ENCODE data around the gene ANKRD40CL. TPM values are rescaled to one million over a fixed set of nuclear protein-coding genes. Genes with fewer than 3 reads are reported as not detected.

The ANKRD40CL gene
- total and polyA plus RNA-seq, 4 donors: not detected

GRCh38 chr17:50754521-50754920 lies 12.8 kb downstream of the ANKRD40CL start:
- H3K4me1 ChIP-seq (ENCODE audit: control insufficient read depth in 4 of 4, insufficient read depth in 4 of 4, low read length in 3 of 4): peaks cover 0 to 19% (median 13%) of the 10 kb centered on the region in 4 donors
- peaks cover 8 to 49% (median 32%) of the 10 kb centered on the region in 4 donors for H3K36me3 ChIP-seq (ENCODE audit: control insufficient read depth in 4 of 4, insufficient read depth in 3 of 4, low read depth in 1 of 4, low read length in 3 of 4)
- H3K4me3 ChIP-seq (ENCODE audit: low read depth in 1 of 3, low read length in 3 of 3): no peak overlapping the region
- no peak overlapping the region for H3K27ac ChIP-seq (ENCODE audit: low read depth in 1 of 2, low read length in 2 of 2)
- TF ChIP-seq, protein P1, sequence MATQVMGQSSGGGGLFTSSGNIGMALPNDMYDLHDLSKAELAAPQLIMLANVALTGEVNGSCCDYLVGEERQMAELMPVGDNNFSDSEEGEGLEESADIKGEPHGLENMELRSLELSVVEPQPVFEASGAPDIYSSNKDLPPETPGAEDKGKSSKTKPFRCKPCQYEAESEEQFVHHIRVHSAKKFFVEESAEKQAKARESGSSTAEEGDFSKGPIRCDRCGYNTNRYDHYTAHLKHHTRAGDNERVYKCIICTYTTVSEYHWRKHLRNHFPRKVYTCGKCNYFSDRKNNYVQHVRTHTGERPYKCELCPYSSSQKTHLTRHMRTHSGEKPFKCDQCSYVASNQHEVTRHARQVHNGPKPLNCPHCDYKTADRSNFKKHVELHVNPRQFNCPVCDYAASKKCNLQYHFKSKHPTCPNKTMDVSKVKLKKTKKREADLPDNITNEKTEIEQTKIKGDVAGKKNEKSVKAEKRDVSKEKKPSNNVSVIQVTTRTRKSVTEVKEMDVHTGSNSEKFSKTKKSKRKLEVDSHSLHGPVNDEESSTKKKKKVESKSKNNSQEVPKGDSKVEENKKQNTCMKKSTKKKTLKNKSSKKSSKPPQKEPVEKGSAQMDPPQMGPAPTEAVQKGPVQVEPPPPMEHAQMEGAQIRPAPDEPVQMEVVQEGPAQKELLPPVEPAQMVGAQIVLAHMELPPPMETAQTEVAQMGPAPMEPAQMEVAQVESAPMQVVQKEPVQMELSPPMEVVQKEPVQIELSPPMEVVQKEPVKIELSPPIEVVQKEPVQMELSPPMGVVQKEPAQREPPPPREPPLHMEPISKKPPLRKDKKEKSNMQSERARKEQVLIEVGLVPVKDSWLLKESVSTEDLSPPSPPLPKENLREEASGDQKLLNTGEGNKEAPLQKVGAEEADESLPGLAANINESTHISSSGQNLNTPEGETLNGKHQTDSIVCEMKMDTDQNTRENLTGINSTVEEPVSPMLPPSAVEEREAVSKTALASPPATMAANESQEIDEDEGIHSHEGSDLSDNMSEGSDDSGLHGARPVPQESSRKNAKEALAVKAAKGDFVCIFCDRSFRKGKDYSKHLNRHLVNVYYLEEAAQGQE (IDR thresholded peaks at IDR 0.05): no peak
- TF ChIP-seq GABPA (IDR thresholded peaks at IDR 0.05 in 1 of 2, conservative IDR thresholded peaks at IDR 0.05 in 1 of 2): no peak
- TF ChIP-seq RAD21 (IDR thresholded peaks at IDR 0.05): no peak
- no peak for TF ChIP-seq SP1 (IDR thresholded peaks at IDR 0.05)
- TF ChIP-seq MAX (IDR thresholded peaks at IDR 0.05): no peak
- no peak for TF ChIP-seq HNF4A (conservative IDR thresholded peaks at IDR 0.05)
- no peak for TF ChIP-seq CTCF (IDR thresholded peaks at IDR 0.05; ENCODE audit: low read depth, low read length, missing input control)
- no peak for TF ChIP-seq JUND (IDR thresholded peaks at IDR 0.05)
- no peak for TF ChIP-seq TAF1 (conservative IDR thresholded peaks at IDR 0.05)
- TF ChIP-seq, protein P2, sequence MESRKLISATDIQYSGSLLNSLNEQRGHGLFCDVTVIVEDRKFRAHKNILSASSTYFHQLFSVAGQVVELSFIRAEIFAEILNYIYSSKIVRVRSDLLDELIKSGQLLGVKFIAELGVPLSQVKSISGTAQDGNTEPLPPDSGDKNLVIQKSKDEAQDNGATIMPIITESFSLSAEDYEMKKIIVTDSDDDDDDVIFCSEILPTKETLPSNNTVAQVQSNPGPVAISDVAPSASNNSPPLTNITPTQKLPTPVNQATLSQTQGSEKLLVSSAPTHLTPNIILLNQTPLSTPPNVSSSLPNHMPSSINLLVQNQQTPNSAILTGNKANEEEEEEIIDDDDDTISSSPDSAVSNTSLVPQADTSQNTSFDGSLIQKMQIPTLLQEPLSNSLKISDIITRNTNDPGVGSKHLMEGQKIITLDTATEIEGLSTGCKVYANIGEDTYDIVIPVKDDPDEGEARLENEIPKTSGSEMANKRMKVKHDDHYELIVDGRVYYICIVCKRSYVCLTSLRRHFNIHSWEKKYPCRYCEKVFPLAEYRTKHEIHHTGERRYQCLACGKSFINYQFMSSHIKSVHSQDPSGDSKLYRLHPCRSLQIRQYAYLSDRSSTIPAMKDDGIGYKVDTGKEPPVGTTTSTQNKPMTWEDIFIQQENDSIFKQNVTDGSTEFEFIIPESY (IDR thresholded peaks at IDR 0.05): no peak
- TF ChIP-seq YY1 (IDR thresholded peaks at IDR 0.05): no peak
- no peak for TF ChIP-seq RXRA (IDR thresholded peaks at IDR 0.05)
- no peak for TF ChIP-seq EGR1 (IDR thresholded peaks at IDR 0.05; ENCODE audit: low read depth in 2 of 2)
- TF ChIP-seq FOXA2 (IDR thresholded peaks at IDR 0.05): no peak
- TF ChIP-seq HNF4G (IDR thresholded peaks at IDR 0.05): no peak
- TF ChIP-seq, protein P3, sequence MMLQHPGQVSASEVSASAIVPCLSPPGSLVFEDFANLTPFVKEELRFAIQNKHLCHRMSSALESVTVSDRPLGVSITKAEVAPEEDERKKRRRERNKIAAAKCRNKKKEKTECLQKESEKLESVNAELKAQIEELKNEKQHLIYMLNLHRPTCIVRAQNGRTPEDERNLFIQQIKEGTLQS (IDR thresholded peaks at IDR 0.05): no peak
- TF ChIP-seq FOXA1 (IDR thresholded peaks at IDR 0.05): no peak
- no peaks in the 10 kb centered on the region for H3K9me3 ChIP-seq (ENCODE audit: control insufficient read depth in 4 of 4, low read length in 3 of 4)
- 65% methylated on average over 2 of the region's 2 CpGs for WGBS
- H3K9ac ChIP-seq (ENCODE audit: low read depth in 1 of 2, low read length in 2 of 2): no peak overlapping the region
- H3K27me3 ChIP-seq (ENCODE audit: control insufficient read depth in 4 of 4, insufficient read depth in 4 of 4, low read length in 3 of 4): no peaks in the 10 kb centered on the region
- DNase-seq (ENCODE audit: low spot score): no peak

Data from liver (tissue), 9 donors.